SJSA1 (cell line): ENCODE measurements around the gene PRRC2A. TPM values are rescaled to one million over a fixed set of nuclear protein-coding genes. Genes with fewer than 3 reads are reported as not detected.
"Not testable (repeated sequence)": the region's sequence is repeated elsewhere in the genome, so short reads cannot be mapped to it uniquely, and the experiment has no call there.

Experiments used
- DNase-seq, 2 experiments: peaks; one replicate each; pipeline ENCODE4 v3.0.0-alpha.2; 2015 to 2020; ENCODE audit warnings: low spot score in 2 of 2, low read depth in 1 of 2
- H3K27ac ChIP-seq: fragments of 250-450 bp; sonication (Bioruptor Pico); 2 replicates; pipeline ENCODE4 v1.5.1; 2020; ENCODE audit warnings: mild to moderate bottlenecking, moderate library complexity
- H3K27me3 ChIP-seq: fragments of 250-450 bp; sonication (Bioruptor Pico); replicated peaks from 2 replicates; pipeline ENCODE4 v1.5.1; 2020; ENCODE audit warnings: mild to moderate bottlenecking, moderate library complexity
- H3K36me3 ChIP-seq: fragments of 250-450 bp; sonication (Bioruptor Pico); 2 replicates; pipeline ENCODE4 v1.5.1; 2020; ENCODE audit warnings: mild to moderate bottlenecking
- H3K4me1 ChIP-seq: fragments of 250-450 bp; sonication (Bioruptor Pico); replicated peaks from 2 replicates; pipeline ENCODE4 v1.6.1; 2021; ENCODE audit warnings: mild to moderate bottlenecking
- H3K4me3 ChIP-seq: fragments of 250-450 bp; sonication (Bioruptor Pico); 2 replicates; pipeline ENCODE4 v1.5.1; 2020; ENCODE audit warnings: mild to moderate bottlenecking
- H3K9me3 ChIP-seq: fragments of 250-450 bp; sonication (Bioruptor Pico); replicated peaks from 2 replicates; pipeline ENCODE4 v1.5.1; 2020; ENCODE audit warnings: mild to moderate bottlenecking
- total RNA-seq: library from RNA; depleted of rRNA; stranded (reverse); fragments of >200 nt; shearing (Covaris generic); gene quantifications from 2 replicates; pipeline ENCODE4 v1.2.3, GENCODE V29; 2014

Gene PRRC2A
- total RNA-seq, 1 experiment from 2014 or later: 68.6 TPM

DNA sequence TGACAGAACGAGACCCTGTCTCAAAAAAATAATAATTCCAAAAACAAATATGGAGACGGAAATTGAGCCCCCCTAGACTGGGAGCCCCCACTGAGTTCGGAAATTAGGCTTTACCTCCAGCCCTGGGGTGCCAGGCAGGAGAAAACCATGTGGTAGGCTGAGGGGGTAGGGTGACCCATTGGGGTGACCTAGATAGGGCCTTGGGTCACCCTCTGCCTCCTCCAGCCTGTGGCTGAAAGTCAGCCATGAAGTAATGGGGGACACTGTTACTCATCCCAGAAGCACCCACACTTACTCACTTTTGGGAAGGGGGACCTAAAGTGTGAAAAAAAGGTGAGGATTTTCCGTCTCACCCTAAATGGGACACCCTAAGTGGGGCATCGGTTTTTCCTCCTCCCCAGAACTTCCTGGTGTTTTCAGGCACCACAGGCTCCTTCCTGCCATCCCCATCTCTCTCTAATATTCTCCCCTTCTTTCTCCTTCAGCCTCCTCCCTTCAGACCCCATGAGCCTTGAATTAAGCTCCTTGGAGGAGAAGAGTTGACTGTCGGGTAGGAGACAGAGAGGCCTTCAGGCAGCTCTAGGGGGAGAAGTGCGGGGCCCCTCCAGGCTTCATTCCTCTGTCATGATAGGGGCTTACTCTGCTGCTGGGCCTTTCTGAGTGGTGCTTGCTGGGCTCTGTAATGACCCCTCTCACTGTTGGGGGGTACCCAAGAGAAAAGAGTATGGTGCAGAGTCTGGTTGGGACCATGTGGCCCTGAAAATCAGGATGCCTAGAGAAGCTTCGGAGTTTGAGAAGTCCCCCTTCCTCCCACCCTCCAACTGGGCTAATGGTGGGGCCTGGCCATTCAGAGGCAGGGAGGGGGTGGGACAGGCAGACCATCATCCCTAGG, 40.7 kb upstream of the PRRC2A start:
- H3K9me3 ChIP-seq: no peaks in the 10 kb centered on the region
- no peak overlapping the region for H3K4me3 ChIP-seq
- no peaks in the 10 kb centered on the region for H3K36me3 ChIP-seq
- H3K27me3 ChIP-seq: no peaks in the 10 kb centered on the region
- no peak for DNase-seq
- H3K27ac ChIP-seq: no peak overlapping the region
- H3K4me1 ChIP-seq: peaks cover 8% of the 10 kb centered on the region

DNA sequence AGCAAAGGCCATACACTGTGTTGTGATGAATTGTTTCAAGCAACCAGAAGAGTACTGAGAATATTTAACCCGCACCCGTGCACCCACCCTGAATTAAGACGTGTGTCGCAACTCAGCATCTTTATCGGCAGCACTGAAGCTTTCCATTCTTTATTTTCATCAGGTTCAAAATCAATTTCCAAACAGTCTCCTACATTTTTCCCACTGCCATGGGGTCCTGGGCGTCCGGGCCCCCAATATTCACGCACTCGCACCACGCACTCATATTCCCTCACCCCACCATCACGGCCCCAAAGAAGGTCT, 40.1 kb upstream of the PRRC2A start:
- Histone ChIP-seq H3K36me3 (no peaks in the 10 kb centered on the region), H3K4me3 (peak overlapping the region; percentile 48; the same call in 1 of the 2 replicates), H3K27ac (no peak overlapping the region), H3K9me3 (no peaks in the 10 kb centered on the region), H3K4me1 (peaks cover 8% of the 10 kb centered on the region), H3K27me3 (no peaks in the 10 kb centered on the region)
- DNase-seq: no peak

- peak overlapping the region; percentile 48 for H3K4me3 ChIP-seq
- peaks cover 8% of the 10 kb centered on the region for H3K4me1 ChIP-seq
- H3K27me3 ChIP-seq: no peaks in the 10 kb centered on the region
- no peak overlapping the region for H3K27ac ChIP-seq
- DNase-seq: peak; percentile 83 to 86
- no peaks in the 10 kb centered on the region for H3K9me3 ChIP-seq
- H3K36me3 ChIP-seq: no peaks in the 10 kb centered on the region
Observed at GRCh38 chr6:31580807-31581433, 39.6 kb upstream of the PRRC2A start.

DNA sequence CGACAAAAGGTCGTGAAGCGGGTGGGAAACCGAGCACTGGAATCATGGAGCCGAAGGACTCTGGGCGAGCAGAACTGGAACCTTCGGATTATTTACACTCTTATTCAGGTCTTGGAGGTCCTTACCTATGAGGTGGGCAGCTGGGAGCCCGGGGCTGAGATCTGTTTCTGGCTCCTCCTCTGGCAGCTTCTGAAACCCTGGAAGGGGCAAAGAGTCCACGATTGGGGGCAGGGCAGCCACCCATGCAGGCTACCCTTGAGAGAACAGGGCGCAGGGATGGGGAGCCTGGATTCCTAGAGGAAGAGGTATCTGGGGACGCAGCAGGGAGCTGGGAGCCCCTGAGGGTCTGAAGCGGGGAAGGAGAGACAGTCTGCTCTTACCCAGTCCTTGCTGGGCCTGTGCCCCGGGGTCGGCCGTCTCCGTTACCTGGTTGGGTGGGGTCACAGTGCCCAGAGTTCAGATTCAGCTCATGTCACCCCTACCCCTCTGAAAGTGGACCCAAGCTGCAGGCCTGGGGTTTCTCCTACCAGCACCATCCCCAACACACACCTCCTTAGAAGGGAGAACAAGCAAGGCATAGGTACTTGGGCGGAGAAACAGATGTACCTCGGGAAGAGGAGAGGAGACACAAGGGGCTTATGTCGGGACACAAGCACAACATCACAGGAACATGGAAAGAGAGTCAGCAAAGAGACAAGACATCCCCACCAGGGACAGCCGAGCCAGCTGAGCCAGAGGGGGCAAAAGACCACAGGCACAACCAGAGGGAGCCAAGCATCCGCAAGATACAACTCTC, 38.9 kb upstream of the PRRC2A start:
- no peaks in the 10 kb centered on the region for H3K9me3 ChIP-seq
- H3K27ac ChIP-seq: no peak overlapping the region
- no peaks in the 10 kb centered on the region for H3K36me3 ChIP-seq
- H3K4me3 ChIP-seq: peak overlapping the region; percentile 48
- no peaks in the 10 kb centered on the region for H3K27me3 ChIP-seq
- peaks cover 8% of the 10 kb centered on the region for H3K4me1 ChIP-seq
- DNase-seq: no peak

DNA sequence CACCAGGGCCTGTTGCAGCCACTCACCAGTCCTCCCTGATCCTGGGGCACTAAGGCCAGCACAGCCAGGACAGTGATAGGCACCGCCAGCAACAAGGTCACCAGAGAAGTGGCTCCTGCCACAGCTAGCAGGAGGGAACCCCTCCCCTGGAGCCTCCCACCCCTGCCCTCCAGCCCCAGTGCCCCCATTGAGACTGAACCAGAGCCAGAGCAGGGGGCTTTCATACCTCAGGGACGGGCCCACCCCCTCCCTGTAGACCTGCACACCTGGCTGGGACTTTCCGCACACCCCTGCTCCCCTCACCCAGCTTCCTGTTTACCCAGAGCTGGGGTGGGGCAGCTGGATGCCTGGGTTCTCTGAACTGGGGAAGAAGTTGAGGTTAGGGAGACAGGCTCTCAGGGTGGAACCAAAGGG, 38.3 kb upstream of the PRRC2A start, which contains the start of gene LTB:
TSS of gene LTB (minus strand) at position 195 of the 414 bp plus-strand sequence. CDS start at position 188, 7 bp downstream.
- peaks cover 8% of the 10 kb centered on the region for H3K4me1 ChIP-seq
- H3K4me3 ChIP-seq: peak within 1 kb of the TSS; percentile 48
- no peaks in the 10 kb centered on the region for H3K27me3 ChIP-seq
- no peak for DNase-seq
- H3K27ac ChIP-seq: no peak within 1 kb of the TSS
- H3K9me3 ChIP-seq: no peaks in the 10 kb centered on the region
- no peaks in the 10 kb centered on the region for H3K36me3 ChIP-seq

DNA sequence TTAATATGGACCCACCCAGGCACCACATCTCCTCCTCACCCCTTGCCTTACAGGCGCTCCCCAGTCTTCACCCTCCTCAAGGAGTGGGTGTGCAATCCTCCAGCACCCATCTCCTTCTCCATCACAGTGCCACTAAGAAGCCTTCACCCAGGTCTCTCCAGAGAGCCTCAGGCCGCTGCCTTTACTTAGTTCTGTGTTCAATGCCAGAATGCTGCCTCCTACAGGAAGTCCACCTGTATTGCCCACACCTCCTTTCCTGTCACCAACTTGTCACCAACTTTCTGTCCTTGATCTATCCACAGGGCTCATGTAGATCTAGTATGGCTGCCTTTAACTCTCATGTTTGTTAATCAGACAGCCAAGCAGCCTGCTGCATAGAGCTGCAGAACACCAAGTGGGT, 35.0 kb upstream of the PRRC2A start:
- Histone ChIP-seq H3K4me1 (peaks cover 8% of the 10 kb centered on the region), H3K9me3 (no peaks in the 10 kb centered on the region), H3K27me3 (no peaks in the 10 kb centered on the region), H3K36me3 (no peaks in the 10 kb centered on the region), H3K4me3 (no peak overlapping the region), H3K27ac (no peak overlapping the region)
- DNase-seq: no peak

- no peak for DNase-seq
- no peak within 1 kb of the TSS for H3K27ac ChIP-seq
Observed at GRCh38 chr6:31586008-31586407, 34.5 kb upstream of the PRRC2A start, which contains the start of gene LST1. Gene LST1, plus strand, starts transcription at chr6:31586277. Its CDS starts 1,023 bp downstream, at chr6:31587300.

GRCh38 chr6:31586599-31587281, 33.8 kb upstream of the PRRC2A start:
- H3K36me3 ChIP-seq: no peaks in the 10 kb centered on the region
- no peak for DNase-seq
- H3K4me3 ChIP-seq: no peak overlapping the region
- H3K4me1 ChIP-seq: 0 out of 2 replicates have a peak, but pooled peaks cover under 1% of the 10 kb centered on the region
- no peak overlapping the region for H3K27ac ChIP-seq
- no peaks in the 10 kb centered on the region for H3K9me3 ChIP-seq
- H3K27me3 ChIP-seq: no peaks in the 10 kb centered on the region

More at GRCh38 chr6:31586008-31586407, 34.5 kb upstream of the PRRC2A start, which contains the start of gene LST1:
- Histone ChIP-seq H3K27me3 (no peaks in the 10 kb centered on the region), H3K9me3 (no peaks in the 10 kb centered on the region), H3K4me1 (peaks cover 5% of the 10 kb centered on the region; the same call in 1 of the 2 replicates), H3K4me3 (no peak within 1 kb of the TSS), H3K36me3 (no peaks in the 10 kb centered on the region)

GRCh38 chr6:31587791-31588777, 32.4 kb upstream of the PRRC2A start:
- Histone ChIP-seq H3K27ac (no peak overlapping the region), H3K27me3 (no peaks in the 10 kb centered on the region)
- no peak for DNase-seq

DNA sequence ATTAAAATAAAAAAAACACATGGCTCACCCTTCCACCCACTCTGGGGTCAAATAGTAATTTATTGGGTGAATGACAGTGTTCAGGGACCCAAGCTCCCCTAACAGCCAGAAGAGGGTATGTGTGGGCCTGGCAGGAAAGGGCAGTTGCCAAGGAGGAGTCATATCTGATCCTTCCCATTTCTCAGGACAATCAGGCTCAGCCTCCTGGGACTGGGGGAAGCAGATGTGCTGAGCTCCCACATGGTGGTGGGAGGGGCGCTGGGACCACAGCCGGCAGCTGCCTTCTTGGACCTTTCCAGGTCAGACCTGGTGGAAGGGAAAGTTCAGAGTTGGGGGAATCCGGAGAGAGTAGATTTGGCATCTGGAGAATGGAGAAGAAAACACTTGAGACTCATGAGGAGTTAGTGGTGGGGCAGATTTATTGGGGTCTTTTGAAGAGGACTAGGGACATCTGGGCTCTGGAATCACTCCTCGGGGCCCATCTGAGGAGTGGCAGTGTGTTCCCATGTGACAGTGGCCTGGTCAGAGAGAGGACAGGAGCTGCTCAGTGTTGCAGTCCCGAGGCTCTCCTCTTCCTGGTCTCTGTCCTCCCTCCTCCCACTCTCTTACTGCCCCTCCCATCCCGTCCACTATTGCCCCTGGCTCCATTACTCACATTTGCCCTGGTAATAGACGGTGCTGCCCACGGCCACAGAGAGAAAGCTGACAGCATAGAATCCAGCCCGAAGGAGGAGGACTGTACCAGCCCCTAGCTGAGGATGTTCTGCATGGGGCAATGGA, 31.5 kb upstream of the PRRC2A start:
- Histone ChIP-seq H3K9me3 (no peaks in the 10 kb centered on the region), H3K4me1 (no peaks in the 10 kb centered on the region), H3K27ac (no peak overlapping the region), H3K4me3 (no peak overlapping the region), H3K36me3 (no peaks in the 10 kb centered on the region), H3K27me3 (no peaks in the 10 kb centered on the region)
- no peak for DNase-seq

More at GRCh38 chr6:31587791-31588777, 32.4 kb upstream of the PRRC2A start:
- H3K4me3 ChIP-seq: no peak overlapping the region
- H3K9me3 ChIP-seq: no peaks in the 10 kb centered on the region
- H3K4me1 ChIP-seq: no peaks in the 10 kb centered on the region
- H3K36me3 ChIP-seq: no peaks in the 10 kb centered on the region

DNA sequence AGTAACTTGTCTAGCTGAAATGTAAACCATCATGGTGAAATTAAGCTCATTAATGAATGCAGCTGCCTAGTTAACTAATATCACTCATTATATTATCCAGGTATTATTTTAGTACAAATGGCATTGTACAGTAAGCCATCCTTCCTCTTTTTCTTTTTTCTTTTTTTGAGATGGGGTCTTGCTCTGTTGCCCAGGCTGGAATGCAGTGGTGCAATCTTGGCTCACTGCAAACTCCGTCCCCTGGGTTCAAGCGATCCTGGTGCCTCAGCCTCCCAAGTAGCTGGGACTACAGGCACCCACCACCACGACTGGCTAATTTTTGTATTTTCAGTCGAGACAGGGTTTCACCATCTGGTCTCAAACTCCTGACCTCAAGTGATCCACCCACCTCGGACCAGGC, 29.8 kb upstream of the PRRC2A start:
- H3K27me3 ChIP-seq, H3K9me3 ChIP-seq, H3K36me3 ChIP-seq, DNase-seq, H3K27ac ChIP-seq, H3K4me1 ChIP-seq, H3K4me3 ChIP-seq: not testable (repeated sequence)

DNA sequence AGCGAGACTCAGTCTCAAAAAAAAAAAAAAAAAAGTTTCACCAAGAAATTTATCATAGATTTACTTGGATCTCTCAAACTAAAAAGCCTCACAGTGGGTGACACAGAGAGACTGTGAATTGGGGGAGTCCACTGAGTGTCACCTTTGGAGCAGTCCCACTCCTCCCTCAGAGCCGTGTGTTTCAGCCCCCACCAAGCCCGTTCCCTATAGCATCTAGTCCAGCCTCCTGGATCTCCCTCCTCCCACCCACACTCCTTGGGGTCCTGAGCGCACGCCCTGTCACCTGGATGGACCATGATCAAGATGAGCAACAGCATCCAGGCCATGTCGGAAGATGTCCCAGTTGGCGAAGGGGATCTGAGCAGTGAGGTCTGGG, 28.1 kb upstream of the PRRC2A start:
- Histone ChIP-seq H3K4me3 (no peak overlapping the region), H3K36me3 (no peaks in the 10 kb centered on the region), H3K27ac (no peak overlapping the region), H3K9me3 (no peaks in the 10 kb centered on the region), H3K4me1 (no peaks in the 10 kb centered on the region), H3K27me3 (no peaks in the 10 kb centered on the region)
- DNase-seq: no peak
